Activated T-cell treated with anti-CD3 and anti-CD28 coated beads, Interleukin-2, amount 50 U/mL, for 48 hours (primary cell): ENCODE results near the gene AP4S1.
"Not testable (repeated sequence)": the region's sequence is repeated elsewhere in the genome, so short reads cannot be mapped to it uniquely, and the experiment has no call there.

Source experiments
- DNase-seq, 2 experiments: peaks; one replicate each; pipeline ENCODE4 v3.0.0-alpha.2; 2020

The AP4S1 gene

GRCh38 chr14:31009836-31010574, 15.4 kb upstream of the AP4S1 start:
- no peak for DNase-seq

- DNase-seq, result no peak
Observed at GRCh38 chr14:31010935-31011334, 14.5 kb upstream of the AP4S1 start.

GRCh38 chr14:31013841-31014240, 11.6 kb upstream of the AP4S1 start:
- no peak for DNase-seq

- DNase-seq, result no peak
Observed at GRCh38 chr14:31018057-31018645, 7.3 kb upstream of the AP4S1 start.

- DNase-seq, result no peak
Observed at GRCh38 chr14:31020834-31021575, 4.4 kb upstream of the AP4S1 start.

GRCh38 chr14:31021576-31021949, 3.9 kb upstream of the AP4S1 start:
- no peak for DNase-seq

- DNase-seq, result no peak
Observed at GRCh38 chr14:31022386-31022785, 3.1 kb upstream of the AP4S1 start.

- no peak for DNase-seq
Observed at GRCh38 chr14:31024010-31024480, 1.4 kb upstream of the AP4S1 start.

GRCh38 chr14:31024577-31025366, 677 bp upstream of the AP4S1 start:
- no peak for DNase-seq

GRCh38 chr14:31026077-31026449, 614 bp downstream of the AP4S1 start, which contains the start of gene STRN3:
Gene STRN3, minus strand, starts transcription at chr14:31026379. Its CDS starts 194 bp downstream, at chr14:31026185.
- no peak for DNase-seq

GRCh38 chr14:31026450-31027235, 1.2 kb downstream of the AP4S1 start:
- DNase-seq, result peak; percentile 92 to 94

GRCh38 chr14:31027847-31028246, 2.4 kb downstream of the AP4S1 start:
- no peak for DNase-seq

GRCh38 chr14:31029016-31029970, 3.8 kb downstream of the AP4S1 start:
- DNase-seq, result no peak

- DNase-seq, result no peak
Observed at GRCh38 chr14:31030469-31030868, 5.0 kb downstream of the AP4S1 start.

- no peak for DNase-seq
Observed at GRCh38 chr14:31036552-31036951, 11.1 kb downstream of the AP4S1 start.

GRCh38 chr14:31037709-31038221, 12.3 kb downstream of the AP4S1 start:
- no peak for DNase-seq

GRCh38 chr14:31038521-31039166, 13.2 kb downstream of the AP4S1 start:
- no peak for DNase-seq

GRCh38 chr14:31042300-31042699, 16.9 kb downstream of the AP4S1 start:
- DNase-seq, result no peak

- DNase-seq, result not testable (repeated sequence)
Observed at GRCh38 chr14:31042893-31043292, 17.4 kb downstream of the AP4S1 start.

GRCh38 chr14:31043379-31043778, 17.9 kb downstream of the AP4S1 start:
- no peak for DNase-seq
